Activated naive CD8-positive, alpha-beta T cell treated with anti-CD3 and anti-CD28 coated beads, Interleukin-2, amount 50 U/mL, for 16 hours (primary cell): ENCODE measurements around the gene SIVA1.

Experiments
- DNase-seq: peaks from one replicate; pipeline ENCODE4 v3.0.0-alpha.2; 2020; ENCODE audit warnings: low read depth, low spot score

The SIVA1 gene

GRCh38 chr14:104797115-104798044 lies 44.4 kb downstream of the SIVA1 start:
- no peak for DNase-seq

GRCh38 chr14:104798300-104799243 lies 45.6 kb downstream of the SIVA1 start:
- no peak for DNase-seq

GRCh38 chr14:104799244-104800014 lies 46.5 kb downstream of the SIVA1 start:
- DNase-seq, result no peak

- DNase-seq, result peak; percentile 52
Observed at GRCh38 chr14:104800015-104800770, 47.2 kb downstream of the SIVA1 start.

GRCh38 chr14:104800771-104801519 lies 48.0 kb downstream of the SIVA1 start, which contains the start of gene ZBTB42:
TSS of gene ZBTB42 (plus strand) at chr14:104801101. CDS start at chr14:104801198, 97 bp downstream.
- DNase-seq, result peak; percentile 17

GRCh38 chr14:104801520-104802393 lies 48.8 kb downstream of the SIVA1 start:
- DNase-seq, result no peak

- no peak for DNase-seq
Observed at GRCh38 chr14:104802394-104803184, 49.6 kb downstream of the SIVA1 start.

- DNase-seq, result no peak
Observed at GRCh38 chr14:104803280-104803911, 50.4 kb downstream of the SIVA1 start.

- DNase-seq, result no peak
Observed at GRCh38 chr14:104803912-104804410, 51.0 kb downstream of the SIVA1 start.

- no peak for DNase-seq
Observed at GRCh38 chr14:104804481-104805325, 51.8 kb downstream of the SIVA1 start.

- DNase-seq, result no peak
Observed at GRCh38 chr14:104805326-104805678, 52.4 kb downstream of the SIVA1 start.

- no peak for DNase-seq
Observed at GRCh38 chr14:104805941-104806624, 53.1 kb downstream of the SIVA1 start.

- no peak for DNase-seq
Observed at GRCh38 chr14:104806625-104807465, 53.9 kb downstream of the SIVA1 start.

GRCh38 chr14:104808456-104808855 lies 55.5 kb downstream of the SIVA1 start:
- no peak for DNase-seq
